A204.1 (cell line): ENCODE measurements around the gene ZNF622.
"Not testable (repeated sequence)": the region's sequence is repeated elsewhere in the genome, so short reads cannot be mapped to it uniquely, and the experiment has no call there.

ENCODE experiments used
- FAIRE-seq: peaks from 2 replicates; lab custom pipeline; 2012; peaks lifted over from hg19 to GRCh38; lab: Jason Lieb, UNC

The ZNF622 gene

DNA sequence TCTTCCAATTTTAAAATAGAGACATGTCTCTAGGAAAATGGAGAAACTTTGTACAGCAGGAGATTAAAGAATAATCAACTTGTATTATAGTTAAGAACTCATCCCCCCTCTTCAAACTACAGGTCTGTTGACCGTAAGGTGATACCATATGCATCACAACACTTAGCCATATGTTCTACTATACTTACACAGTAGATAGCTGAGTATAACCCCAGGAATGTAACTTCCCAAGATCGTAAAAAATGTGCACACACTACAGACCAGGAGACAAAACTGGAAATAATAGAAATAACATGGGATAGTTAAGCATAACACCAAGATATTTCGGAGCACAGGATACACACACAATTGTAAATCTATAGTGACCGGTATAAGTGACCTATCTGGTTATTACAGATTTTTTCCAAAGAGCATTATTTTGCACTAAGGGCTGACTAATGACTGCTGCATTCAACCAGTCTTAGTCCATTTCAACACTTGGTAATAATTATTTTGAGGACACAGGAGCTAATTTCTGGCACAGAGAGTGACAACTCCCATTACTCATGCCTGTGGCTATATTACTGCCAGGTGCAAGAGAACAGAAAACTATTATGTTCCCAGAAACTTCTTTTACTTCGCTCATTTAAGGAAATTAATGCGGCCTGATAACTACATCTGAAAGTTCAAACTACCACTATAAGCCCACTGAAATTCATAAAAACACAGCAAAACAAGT, 15.4 kb upstream of the ZNF622 start:
- no peak for FAIRE-seq

DNA sequence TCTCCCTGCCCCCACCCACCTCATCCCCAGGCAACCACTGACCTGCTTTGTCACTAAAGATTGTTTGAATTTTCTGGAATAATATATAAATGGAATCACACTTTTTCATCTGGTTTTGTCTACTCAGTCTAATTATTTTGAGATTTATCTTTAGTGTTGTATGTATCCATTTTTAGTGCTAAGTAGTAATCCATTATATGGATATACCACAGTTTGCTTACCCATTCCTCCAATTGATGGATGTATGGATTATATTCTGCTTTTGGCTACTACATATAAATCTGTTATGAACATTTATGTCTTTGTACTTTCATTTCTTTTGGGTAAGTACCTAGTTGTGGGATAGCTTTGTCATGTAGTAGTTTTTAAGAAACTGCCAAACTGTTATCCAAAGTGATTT, 14.5 kb upstream of the ZNF622 start:
- no peak for FAIRE-seq

DNA sequence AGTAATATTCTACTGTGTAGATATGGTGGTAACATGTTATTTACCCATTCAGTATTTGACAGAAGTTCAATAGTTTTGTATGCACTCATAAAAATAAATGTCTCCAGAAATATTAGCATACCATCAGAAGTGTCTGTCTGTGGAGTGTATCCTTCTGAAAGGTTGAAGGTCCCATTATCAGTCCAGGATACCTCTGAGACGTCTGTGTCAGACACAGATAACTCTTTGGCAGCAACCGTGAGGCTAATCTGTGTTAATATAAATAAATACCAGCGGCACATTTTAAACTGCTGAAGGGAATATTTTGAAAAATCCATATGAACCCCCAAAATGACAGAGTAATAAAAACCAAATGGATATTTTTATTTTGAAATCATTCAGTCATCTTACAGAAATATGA, 11.9 kb upstream of the ZNF622 start:
- no peak for FAIRE-seq

GRCh38 chr5:16476417-16476816, 10.8 kb upstream of the ZNF622 start:
- FAIRE-seq = not testable (repeated sequence)

DNA sequence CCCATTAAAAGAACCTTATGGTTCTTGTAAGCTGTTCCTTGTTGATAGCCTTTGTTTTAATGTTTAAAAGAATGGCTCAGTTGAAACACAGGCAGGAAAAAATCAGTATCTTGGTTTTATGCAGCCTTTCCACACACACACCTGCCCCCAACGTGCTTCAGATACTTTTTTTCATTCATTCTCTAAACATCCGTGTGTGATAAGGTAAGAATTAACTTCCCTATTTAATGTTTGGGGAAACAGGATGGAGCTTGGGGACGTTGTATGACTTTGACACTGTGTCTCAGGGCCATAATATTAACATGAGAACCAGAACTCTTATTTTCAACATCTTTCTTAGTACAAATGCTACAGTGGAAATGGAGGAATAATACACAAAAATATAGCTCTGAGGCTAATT, 5.8 kb upstream of the ZNF622 start:
- FAIRE-seq = no peak

DNA sequence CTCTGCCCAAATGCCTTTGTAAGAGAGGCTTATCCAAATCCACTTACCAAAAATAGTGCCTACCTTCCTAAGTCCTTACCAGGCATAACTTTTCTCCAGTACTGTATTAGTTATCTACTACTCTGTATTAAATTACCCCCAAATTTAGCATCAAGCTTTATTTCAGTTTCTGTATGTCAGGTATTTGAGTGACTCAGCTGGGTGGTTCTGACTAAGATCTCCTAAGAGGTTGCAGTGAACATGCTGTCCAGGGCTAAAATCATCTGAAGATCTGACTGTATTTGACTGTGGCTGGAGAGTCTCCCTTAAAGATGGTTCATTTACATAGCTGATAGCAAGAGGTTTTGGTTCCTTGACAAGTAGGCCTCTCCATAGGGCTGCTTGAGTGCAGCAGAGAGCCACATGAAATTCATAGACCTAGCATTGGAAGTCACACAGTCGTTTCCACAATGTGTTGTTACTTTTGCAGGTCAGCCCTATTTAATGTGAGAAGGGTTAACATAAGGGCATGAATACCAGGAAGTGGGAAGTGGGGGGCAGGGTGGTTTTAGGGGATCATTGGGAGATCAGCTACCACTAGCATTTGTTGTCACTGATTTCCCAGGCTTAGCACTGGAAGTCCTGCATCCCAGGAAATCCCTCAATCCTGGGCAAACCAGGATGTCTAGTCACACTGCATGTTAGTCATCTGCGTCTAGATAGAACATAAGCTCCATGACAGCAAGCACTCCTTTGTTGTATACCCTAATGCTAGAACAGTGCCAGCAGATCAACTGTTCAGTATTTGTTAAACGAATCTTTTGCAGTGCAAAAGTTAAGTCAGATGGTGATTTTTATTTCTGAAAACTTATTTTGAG, 2.0 kb upstream of the ZNF622 start:
- FAIRE-seq = no peak

GRCh38 chr5:16464664-16465543, 696 bp downstream of the ZNF622 start:
- FAIRE-seq = no peak

DNA sequence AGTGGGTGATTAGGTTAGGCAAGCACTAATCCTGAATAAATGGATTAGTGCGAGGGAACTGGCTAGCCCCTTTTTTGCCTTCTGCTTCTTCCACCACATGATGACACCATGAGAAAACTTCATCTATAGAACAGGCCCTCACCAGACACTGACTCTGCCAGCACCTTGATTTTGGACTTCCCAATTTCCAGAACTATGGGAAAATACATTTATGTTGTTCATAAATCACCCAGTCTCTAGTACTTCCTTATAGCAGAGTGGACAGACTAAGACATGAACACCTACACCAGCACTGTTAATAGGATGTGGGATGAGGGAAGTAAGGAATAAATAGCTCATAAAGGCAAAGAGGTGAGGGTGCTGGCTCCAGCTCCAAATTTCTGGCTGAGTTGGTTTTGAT, 1.4 kb downstream of the ZNF622 start:
- no peak for FAIRE-seq

- no peak for FAIRE-seq
These were observed 3.8 kb downstream of the ZNF622 start for GRCh38 chr5:16461782-16462181.

- FAIRE-seq = no peak
These were observed 4.6 kb downstream of the ZNF622 start for GRCh38 chr5:16461026-16461425.

GRCh38 chr5:16459451-16459850, 6.1 kb downstream of the ZNF622 start:
- FAIRE-seq = no peak

GRCh38 chr5:16457853-16458252, 7.7 kb downstream of the ZNF622 start:
- no peak for FAIRE-seq

DNA sequence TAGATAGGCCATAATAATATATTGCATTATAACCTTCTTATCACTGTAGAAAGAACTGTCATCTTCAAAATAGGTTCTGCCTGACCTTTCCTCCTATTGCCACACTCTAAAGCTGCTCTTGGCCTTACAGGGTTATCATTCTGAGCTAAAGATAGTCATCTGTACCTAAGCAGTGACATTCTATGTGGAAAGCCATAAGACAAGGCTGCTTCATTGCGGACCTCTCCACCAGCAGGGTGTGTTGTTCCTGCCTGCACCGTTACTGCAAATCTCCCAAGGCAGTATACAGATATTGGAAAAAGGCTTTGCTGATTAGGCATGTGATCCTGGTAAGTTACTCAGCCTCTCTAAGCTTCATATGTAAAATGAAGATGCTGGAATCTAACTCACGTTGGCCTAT, 8.1 kb downstream of the ZNF622 start:
- FAIRE-seq = no peak

DNA sequence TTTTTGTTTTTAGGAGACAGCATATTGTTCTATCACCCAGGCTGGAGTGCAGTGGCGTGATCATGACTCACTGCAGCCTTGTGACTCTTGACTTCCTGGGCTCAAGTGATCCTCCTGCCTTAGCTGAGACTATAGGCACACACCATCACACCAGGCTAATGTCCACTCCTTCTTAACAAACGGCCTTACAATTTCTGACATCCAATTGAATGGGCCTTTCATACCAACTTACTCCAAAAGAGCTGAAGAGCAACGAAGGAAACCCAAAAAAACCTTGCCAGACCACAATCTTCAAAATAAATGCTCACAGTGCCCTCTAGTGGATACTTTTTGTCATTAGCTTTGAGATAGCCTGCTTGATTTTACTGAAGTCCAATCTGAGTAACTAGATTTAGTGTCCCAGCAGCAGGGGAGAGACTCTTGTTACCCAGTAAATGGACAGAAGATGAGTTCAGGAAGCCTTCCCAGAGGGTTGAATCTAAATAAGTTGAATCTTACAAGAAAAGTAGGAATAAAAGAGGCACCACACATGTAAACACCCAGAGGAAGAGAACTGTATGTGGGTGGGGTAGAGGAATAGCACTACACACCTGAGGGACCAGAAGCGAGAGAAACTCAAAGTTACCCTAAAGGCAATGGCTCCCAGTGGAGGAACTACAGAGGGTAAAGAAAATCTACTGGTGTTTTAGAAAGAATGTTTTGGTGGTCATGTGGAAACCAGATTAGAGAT, 9.3 kb downstream of the ZNF622 start:
- peak; percentile 91 for FAIRE-seq

DNA sequence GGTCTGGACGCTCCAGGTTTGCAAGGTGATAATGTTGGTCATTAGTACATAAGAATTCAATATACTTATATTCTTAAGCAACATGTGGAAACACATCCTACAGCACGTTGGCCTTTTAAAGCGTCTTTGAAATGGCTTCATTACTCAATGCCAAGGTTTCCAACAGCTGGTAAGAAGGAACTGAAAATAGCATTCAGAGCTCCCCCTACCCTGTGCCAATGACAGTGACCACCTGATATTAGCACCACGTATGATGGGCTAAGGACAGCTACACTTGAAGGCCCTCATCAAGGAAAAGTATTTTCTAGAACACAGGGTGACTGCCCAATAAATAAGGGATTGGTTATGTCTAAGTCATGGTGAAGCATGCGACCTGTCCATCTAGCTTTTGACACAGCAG, 9.9 kb downstream of the ZNF622 start:
- no peak for FAIRE-seq

DNA sequence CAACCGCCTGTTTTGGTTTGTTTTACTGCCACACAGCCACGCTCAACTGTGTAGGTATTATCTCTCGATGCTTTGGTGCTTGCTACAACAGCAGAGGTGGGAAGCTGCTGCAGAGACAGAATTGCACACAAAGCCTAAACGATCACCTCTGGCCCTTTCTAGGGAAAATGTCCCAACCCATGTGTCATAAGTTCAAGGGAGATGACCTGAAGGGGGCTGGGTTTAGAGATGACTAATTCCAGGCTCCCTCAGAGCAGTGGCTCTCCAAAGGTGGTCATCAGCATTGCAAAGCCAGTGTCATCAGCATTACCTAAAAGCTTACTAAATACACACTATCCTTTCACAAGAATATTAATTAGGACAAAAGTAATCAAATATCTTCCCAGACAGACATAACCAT, 10.9 kb downstream of the ZNF622 start:
- FAIRE-seq = no peak

GRCh38 chr5:16453609-16454008, 12.0 kb downstream of the ZNF622 start:
- FAIRE-seq = no peak

- FAIRE-seq = no peak
These were observed 15.4 kb downstream of the ZNF622 start for GRCh38 chr5:16450163-16450562.

DNA sequence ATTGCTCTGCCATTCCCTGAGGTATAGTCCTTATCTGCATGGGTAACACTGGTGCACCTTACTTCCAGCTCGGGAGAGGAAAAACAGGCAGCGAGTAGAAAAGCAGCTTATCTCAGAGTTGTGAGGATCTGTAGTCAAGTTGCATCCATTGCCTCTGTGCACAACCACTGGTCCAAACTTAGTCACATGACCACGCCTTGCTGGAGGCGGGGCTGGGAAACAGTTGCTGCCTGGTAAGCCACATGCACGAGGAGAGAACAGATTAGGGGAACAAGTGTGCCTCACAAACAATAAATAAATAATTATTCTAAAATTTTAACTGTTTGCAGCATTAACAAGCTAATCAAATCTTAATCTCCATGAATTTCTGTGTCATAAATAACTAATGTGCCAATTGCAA, 18.6 kb downstream of the ZNF622 start:
- FAIRE-seq = no peak

DNA sequence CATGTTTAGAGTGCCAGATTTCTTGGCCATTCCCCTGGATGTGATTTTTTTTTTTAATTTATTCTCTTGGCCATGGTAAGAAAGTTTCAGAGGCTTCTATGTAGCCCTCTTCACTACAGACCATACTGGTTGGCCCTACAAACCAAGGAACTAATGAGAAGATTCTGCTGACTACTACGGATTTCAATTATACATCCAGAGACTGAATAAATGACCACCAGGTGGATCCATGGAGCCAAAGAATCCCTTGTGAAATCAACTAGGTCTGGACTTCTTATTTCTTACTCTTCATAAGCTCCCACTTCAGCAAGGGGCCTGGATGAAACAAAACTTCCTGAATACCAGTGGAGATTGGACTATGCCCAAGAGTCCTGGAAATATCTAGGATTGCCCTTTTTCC, 27.6 kb downstream of the ZNF622 start:
- FAIRE-seq = no peak

DNA sequence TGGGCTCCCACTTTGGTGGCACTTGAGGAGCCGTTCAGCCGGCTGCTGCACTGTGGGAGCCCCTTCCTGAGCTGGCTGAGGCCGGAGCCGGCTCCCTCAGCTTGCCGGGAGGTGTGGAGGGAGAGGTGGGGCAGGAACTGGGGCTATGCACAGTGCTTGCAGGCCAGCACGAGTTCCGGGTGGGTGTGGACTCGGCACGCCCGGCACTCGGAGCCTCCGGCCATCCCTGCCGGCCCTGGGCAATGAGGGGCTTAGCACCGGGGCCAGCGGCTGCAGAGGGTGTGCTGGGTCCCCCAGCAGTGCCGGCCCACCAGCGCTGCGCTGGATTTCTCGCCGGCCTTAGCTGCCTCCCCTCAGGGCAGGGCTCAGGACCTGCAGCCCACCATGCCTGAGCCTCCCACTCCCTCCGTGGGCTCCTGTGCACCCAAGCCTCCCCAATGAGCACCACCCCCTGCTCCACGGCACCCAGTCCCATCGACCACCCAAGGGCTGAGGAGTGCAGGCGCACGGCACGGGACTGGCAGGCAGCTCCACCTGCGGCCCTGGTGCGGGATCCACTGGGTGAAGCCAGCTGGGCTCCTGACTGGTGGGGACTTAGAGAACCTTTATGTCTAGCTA, 29.4 kb downstream of the ZNF622 start:
- not testable (repeated sequence) for FAIRE-seq

- FAIRE-seq = no peak
These were observed 34.1 kb downstream of the ZNF622 start for GRCh38 chr5:16431490-16431889.
